GM18526 (cell line): ENCODE results near the gene TRAK2.

Experiments used
- POLR2A ChIP-seq: IDR thresholded peaks from 3 replicates; pipeline ENCODE4 v1.6.1; 2011; ENCODE audit not compliant: insufficient read length; ENCODE audit errors: extremely low read depth

The TRAK2 gene

DNA sequence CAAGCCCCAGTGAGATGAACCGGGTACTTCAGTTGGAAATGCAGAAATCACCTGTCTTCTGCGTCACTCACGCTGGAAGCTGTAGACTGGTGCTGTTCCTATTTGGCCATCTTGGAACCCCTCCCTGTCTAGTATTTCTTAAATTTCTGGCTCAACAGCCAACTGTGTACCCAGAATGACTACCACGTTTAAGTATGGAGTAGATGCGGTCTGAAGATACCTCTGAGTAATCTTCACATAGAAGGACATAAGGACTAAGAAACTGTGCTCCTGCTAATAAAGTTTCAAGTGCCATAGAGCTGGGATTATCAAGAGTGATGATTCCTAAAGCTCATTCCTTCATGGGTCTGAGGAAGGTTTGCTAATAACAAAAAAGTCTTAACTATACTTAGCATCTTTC is 20.4 kb downstream of the TRAK2 start:
- no peak for TF ChIP-seq POLR2A

DNA sequence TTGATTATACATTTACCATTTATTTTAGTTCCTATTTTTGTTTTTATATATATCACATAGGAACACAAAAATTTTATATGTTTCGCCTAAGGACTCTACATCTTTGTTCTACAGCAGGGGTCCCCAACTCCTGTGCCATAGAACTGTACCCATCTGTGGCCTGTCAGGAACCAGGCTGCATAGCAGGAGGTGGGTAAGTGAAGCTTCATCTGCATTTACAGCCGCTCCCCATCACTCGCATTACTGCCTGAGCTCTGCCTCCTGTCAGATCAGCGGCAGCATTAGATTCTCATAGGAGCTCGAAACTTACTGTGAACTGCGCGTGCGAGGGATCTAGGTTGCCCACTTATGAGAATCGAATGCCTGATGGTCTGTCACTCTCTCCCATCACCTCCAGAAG is 25.3 kb downstream of the TRAK2 start:
- TF ChIP-seq POLR2A, result no peak

DNA sequence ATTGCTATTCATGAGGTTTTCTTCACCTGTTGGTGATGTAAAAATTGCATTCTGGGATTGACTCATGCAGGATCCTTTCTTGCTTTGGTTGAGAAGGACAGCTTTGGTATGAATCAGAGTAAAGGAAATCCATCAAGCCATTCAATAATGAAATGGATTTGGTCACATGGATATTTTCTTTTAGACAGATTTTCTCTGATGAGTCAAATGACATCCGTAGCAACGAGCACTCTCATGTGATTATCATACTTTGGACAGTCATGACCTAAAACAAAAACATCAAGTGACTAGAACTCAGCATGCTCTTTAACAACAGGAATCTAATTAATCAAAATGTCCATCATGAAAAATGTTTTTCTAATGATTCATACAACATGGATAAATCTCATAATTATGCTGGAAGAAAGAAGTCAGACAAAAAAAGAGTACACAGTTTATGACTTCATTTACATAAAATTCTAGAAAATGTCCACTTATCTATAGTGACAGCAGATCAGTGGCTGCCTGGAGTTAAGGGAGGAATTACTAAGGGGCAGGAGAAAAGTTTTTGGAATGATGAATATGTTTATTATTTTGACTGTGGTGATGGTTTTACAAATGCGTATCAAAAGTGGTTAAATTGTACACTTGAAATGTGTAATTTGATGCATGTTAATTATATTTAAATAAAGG is 30.7 kb downstream of the TRAK2 start:
- TF ChIP-seq POLR2A, result no peak

DNA sequence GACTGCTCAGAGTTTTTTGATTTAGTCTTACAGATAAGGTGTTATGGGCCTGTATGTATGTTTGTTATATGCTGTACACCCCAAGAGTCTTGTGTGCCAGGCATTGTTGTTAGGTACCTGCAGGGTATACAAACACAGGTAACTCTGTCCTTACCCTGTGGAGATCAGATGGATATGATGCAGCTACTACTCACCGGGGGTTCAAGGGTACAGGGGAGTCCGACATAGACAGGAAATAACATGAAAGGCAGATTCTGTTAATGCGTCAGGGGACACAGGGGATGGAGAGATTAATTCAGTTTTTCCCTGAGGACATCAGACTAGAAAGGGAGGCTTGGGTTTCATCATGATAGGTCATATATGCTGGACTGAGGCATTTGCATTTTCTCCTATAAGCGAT is 31.3 kb downstream of the TRAK2 start:
- no peak for TF ChIP-seq POLR2A

DNA sequence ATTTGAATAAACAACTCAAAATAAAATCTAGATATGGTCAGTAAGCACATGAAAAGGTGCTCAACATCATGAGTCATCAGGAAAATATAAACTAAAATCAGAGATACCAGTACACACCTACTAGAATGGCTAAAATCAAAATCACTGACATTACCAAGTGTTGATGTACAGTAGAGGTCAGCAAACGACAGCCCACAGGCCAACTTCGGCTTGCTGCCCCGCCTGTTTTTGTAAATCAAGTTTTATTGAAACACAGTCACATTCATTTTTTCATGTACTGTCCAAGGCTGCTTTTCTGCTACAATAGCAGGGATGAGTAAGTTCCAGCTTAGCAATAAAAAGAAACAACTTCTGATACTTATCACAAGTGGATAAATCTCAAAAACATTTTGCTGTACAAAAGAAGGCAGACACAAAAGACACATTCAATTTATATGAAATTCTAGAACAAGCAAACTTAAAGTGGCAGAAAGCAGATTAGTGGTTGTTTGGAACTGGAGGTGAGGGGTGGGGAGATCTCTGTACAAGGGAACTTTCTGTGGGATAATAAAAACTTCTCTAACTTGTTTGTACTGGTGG is 32.1 kb downstream of the TRAK2 start:
- no peak for TF ChIP-seq POLR2A

DNA sequence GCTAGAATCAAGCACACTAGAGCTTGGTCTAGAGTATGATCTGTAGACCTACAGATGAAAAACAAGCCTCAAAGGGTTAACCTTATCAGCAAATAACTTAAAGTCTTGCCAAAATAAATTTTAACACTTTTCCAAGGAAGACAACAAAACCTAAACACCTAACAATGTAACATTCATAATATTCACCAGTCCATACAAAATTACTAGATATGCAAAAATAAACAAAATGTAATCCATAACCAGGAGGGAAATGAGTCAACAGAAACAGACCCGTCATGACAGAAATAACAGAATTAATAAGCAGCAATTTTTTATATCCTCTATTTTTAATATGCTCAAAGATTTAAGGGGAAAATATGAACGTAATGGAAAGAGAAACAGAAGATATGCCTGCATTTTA is 36.1 kb downstream of the TRAK2 start:
- no peak for TF ChIP-seq POLR2A

DNA sequence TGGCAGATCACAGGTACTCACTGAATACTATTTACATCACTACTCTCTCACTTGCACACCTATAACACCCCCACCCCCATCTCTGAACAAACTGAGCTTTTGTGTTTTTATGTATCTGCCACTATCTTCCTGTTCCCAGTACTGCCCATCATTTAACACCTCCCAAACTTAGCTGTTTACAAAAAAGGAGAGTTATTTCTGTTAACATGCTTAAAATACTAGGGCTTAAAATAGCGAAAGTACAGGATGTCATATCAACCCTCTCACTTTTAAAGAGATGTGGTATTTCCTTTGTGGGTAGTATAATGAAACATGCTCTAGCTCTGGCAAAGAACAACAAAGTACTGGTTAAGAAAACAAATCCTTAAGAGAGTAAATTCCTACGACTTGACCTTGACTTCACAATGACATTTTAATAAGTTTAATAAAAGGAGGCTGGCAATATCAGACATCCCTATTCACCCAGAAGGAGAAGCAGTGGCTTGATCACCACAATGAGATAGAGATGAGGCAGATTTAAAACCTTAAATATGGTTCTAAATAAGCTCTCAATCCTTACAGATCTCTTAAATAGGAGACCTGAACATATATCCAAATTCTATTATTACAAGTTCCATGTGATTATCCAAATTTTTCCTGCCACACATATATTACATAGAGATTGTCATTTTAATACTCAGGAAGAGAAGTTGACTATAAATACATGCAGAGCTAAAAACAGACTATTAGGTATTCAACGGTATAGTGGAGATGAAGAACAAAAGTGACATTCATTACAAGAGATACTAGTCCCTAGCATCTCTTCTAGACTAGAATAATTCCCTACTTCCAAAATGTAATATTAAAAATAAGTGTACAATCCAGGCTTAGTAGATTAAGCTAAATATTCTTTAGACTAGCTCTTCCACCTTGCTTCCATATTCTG is 36.9 kb downstream of the TRAK2 start:
- no peak for TF ChIP-seq POLR2A

DNA sequence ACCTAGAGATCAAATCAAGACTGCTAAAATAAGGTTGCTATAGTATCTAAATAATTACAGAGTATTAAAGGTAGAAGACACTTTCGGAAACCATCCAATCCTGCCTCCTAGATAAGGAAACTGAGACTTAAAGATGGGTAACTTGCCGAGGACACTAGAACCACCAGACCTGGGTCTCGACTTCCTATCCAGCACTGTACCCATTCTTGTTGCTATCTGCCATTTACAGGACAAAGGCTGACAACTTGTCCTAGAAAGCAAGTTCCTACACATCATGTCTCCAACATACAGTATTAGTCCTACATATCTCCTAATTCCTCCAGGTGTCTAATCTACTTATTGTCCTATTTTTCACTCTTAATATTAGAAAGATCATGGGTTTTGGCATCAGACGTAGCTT is 37.7 kb downstream of the TRAK2 start:
- TF ChIP-seq POLR2A, result no peak

DNA sequence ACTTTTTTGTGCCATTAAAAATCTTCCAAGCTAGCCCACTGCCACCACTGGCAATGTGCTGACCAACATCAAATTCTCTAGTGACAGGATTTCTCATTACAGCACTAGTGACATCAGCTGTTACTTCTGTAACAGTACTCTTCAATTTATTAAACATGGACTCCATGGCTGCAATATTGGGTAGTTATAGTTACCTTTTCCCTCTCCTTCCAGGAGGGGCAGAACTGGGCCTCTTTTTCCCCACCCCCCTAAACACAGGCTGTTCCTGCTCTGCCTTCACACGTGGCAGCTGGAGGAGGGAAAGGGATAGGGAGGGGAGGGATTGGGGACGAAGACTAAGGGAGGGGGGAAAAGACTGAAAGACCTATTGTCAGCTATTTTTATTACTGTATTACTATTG is 38.1 kb downstream of the TRAK2 start:
- no peak for TF ChIP-seq POLR2A

DNA sequence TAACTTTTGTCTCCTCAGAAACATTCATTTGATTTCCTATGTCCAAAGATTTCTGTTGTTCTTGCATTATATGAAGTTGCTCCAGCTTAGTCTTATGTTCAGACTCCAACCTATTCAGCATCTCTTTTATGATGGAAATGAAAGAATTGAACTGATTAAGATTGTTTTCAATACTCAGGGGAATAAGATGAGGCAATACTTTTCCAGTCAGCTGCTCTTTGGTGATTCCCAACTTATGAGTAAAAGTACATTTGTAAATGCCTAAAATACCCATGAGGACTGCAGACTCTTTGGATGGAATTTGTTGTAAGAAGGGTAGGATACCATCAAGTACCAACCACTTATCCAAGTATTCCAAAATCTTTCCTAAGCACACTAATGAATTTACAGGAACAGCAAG is 39.8 kb downstream of the TRAK2 start:
- TF ChIP-seq POLR2A, result no peak

DNA sequence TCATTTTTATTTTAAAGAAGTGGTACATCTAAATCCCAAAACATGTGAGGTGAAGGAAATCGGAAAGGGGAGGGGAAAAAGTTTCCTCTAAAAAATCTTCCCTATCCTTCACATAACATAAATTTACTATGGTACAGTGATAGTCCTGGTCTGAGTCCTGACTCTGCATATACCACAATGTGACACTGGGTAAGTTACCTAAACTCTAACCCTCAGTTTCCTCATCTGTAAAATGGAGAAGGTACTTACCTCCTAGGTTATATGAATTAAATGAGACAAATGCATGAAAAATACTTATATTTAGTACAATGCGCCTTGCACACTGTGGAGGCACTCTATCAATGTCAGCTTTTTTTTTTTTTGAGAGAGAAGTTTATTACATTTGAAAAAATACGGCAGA is 42.3 kb downstream of the TRAK2 start:
- no peak for TF ChIP-seq POLR2A

DNA sequence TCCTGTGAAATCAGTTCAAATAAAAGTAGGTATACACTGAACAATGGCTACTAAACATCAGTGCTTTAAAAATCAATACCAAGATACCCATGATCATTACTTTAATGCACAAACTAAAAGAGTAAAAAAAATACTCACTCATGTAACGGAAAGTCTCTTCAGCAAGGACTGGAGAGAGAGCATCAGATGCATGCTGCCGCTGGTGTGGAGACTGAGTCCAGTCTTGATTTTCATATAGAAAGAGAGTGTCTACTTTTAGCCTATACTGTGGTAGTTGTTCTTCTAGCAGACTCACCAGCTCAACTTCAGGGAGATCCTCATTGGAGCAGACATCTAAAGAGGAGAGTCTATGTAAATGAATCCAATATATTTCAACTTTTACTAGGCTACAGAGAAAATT is 44.0 kb downstream of the TRAK2 start:
- TF ChIP-seq POLR2A, result no peak

DNA sequence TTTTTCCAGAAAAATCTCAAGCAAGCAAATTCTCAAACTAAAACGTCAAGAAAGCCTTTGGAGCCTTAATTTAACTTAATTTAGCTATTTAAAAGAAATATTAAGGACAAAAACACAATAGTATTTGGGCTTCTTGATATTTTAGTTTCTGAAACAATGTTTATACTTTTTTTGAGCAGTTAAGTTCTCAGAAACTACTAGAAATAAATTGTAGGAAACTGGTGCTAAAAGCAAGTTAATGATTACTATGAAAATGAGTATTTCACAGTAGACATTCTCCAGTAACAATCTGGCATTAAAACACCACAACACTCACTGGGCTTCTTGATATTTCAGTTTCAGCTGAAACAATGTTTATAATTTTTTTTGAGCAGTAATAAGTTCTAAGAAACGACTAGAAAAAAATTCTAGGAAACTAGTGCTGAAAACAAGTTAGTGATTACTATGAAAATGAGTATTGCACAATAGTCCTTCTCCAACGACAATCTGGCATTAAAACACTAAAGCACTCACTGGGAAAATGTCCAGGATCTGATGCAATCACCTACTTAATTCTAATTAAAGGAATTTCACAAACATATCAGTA is 45.1 kb downstream of the TRAK2 start:
- TF ChIP-seq POLR2A, result no peak

DNA sequence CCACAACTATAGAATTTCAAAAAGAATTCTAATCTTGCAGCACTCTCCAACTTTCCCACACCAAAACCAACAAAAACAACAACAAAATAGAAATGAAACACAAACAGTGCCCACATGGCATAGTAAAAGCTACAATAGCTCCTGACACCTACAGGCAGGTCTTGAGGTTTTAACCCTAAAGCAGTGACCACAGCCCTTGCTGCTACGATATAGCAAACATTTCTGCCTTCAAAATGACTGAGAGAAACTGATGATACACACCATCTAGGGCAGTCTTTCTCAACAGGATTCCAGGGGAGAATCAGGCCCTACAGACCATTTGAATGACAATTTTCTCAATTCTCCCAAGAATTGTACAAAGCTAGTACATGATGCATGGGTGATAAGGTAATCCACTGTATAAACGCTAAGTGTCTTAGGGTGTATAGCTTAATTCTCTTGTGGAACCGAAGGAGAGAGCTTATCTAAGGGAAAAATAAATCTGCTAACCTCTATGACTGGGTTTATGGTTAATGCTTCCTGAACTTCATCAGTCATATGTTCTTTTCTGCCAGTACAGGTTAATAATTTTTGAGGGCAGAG is 46.5 kb downstream of the TRAK2 start:
- no peak for TF ChIP-seq POLR2A

DNA sequence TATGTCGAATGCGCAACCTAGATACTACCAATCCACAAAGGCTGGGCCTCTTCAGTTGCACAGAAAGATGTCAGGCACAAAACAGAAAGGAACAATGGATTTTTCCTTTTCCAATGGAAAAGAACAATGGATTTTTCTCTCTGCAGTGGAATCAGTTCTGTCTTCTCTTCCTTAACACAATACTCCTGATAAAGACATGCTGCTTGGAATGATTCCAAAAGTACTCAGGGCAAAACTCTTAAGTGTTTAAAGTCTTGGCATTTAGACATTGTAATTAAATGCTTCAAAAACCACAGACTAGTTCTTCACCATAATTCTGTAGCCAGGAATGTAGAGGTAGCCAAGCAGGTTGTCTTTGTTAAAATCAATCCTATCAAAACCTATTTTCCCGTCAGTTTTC is 47.4 kb downstream of the TRAK2 start:
- no peak for TF ChIP-seq POLR2A

DNA sequence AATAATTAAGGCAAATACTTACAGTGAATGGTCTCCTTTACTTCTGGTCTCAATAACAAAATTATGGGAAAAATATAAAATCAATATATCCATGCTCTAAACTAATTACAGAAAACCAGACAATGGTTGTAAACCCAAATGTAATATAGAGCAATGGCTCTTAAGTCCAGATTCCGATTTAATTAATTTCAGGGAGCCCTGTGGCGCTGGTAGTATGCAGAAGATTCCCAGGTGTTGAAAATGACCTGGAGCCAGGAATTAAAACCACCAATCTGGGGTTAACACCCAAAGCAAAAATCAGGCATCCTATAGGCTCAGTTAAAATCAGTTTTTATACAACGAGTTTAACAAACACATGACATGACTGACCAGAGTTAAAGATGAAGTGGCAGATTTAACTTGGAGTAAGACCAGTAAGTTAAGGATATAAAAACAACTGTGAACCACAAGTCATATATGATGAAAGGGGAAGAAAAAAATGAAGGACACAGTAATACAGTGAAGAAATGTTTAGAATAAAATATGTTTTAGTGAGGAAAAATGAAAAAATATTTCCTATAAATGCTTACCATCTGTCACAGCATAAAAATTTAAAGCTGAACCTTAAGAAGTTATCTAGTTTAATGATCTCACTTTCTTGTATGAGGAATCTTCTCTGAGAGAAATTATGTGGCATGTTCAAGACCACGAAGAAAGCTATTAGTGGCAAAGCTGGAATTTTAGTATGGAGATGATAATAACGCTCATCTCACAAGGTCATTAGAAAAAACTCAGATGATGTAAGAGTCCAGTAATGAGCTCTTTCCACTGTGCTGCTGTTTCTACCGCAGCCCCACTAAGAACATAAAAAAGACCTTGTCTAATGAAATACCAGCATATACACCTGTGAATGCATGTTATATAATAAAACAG is 48.4 kb downstream of the TRAK2 start:
- TF ChIP-seq POLR2A, result no peak
